Hematopoietic multipotent progenitor cell (in vitro differentiated cells): ENCODE data around the gene SPATA3. TPM values are rescaled to one million over a fixed set of nuclear protein-coding genes. Genes with fewer than 3 reads are reported as not detected.

ENCODE experiments used
- DNase-seq, 3 donors: peaks; one replicate each; pipeline ENCODE4 v3.0.0-alpha.2; 2011 to 2015; ENCODE audit warnings: low read depth in 2 of 3, low spot score in 2 of 3
- total RNA-seq: library from RNA; depleted of rRNA; stranded (reverse); fragments of >200 nt; gene quantifications from one replicate; pipeline ENCODE4 v1.2.3, GENCODE V29; 2012

Gene SPATA3
- not detected for total RNA-seq

DNA sequence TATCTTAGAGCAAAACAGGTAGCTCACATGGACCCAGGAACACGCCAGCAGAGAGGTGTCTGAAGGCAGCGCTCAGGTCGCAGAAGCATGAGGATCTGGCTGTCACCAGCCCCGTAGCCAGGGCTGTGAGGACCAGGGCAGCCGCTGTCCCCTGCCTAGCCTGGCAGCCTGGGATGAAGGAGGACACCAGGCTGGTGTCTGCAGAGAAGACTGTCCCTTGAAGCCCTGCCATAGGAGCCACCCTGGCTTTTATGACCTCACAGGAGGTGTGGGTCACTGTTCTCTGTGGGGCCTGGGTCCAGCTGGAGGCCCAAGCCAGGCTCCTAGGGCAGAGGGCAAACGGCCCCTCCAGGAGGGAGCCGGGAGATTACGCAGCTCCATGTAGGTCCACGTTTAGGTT lies at the start of gene SPATA3:
Gene SPATA3 (plus strand): TSS at position 301 of the 400 bp plus-strand sequence. CDS start 113 bp downstream, outside the sequence.
- no peak for DNase-seq

DNA sequence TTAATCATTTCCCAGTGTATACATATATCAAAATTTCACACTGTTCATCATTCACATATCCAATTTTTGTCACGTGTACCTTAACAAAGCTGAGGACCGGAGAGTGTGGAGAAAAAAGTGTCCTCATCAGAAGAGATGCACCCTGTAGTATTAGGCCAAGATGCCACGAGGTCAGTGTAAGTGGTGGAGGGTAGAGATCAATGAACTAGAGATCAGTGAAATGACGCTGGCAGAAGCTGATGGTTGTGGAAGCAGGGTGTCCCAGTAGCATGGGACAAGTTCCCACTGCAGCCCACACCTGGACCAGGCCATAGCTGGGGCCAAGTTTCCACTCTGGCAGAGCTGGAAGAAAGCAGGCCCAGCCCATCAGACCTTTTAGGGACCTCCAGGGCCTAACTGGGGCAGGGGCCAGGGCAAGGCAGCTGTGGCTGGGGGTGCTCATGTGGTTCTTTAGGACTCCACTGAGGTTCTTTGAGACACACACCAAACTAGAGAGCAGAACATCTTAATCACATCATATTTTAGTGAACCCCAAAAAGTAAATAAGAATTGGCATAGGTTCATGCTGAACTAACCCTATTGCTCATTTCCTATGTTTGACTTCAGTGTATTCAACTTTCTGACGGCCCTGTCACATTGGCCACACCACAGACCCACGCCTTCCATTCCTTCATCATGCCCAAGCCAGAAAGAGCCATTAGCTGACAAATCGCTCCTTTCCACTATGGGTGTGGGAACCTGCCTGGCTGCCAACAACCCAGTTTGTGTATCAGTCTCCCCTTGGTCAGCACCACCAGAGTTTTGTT lies 49.3 kb upstream of the SPATA3 start:
- DNase-seq = no peak

DNA sequence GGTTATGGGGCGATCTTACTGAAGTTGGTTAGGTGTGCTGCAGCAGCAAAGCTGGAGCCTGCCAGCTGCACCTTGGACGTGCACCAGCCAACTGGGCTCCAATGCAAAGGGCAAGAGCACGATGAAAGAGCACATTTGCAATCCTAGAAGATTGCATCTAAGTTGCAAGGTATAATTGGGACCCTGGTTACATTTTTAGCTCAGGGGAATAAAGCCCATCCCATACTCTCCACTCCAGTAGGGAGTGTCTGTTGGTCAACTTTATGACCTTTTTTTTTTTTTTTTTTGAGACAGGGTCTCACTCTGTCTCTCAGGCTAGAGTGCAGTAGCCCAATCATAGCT lies 48.7 kb upstream of the SPATA3 start:
- DNase-seq = no peak

DNA sequence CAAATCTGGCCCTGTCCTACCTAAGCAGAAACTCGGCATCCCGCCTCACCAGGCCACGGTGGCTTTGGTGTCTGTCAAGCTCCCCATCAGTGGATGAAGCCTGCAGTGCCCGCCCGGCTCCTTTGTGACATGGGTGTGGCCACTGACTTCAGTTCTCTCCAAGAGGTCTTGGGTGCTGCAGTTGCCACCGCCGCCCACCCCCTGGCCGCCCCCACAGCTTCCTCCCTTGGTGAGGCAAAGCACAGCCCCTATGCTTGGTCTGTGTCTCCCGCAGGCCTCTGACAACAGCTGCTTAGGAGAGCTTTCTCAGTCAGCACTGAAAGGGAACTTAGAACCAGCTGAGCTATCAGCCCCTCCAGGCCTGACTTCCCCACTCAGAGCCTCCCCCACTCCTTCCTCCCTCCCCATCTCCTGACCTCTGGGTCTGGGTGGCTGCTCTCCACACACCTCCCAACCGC lies 48.0 kb upstream of the SPATA3 start:
- peak in 2 of 3 donors; percentile 35 to 69 for DNase-seq

DNA sequence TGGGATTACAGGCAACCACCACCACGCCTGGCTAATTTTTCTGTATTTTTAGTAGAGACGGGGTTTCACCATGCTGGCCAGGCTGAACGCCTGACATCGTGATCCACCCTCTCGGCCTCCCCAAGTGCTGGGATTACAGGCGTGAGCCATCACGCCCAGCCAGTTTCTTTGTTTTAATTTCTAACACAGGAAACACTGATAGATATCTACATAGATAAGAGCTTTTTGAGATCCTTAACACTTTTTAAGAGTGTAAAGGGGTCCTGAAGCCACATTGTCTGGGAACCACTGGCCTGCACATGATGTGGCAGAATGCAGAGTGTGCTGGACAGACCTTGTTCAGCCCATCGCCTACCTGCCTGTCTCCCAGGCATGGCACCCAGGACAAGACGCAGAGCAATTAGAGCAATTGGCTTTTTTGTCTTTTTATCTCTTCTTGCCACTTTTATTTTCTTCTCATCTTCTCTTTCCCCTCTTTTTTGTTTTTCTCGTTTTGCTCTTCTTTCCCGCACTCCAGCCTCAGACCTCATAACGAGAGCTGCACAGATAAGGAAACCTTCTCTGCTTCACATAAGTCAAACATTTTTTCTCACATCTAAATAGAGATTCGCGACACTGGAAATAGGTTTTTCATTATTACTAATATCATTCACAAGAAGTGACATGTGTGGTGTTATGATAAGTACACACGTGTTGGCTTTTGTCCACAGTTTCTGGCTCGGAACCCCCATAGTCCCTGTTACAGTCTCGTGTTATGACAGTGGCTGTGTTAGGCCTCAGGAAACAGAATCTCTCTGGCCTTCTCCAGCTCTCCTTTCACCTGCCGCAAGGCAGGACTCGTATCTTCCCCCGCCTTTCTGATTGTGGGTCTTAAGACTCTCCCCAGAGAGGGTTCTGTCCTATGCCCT lies 45.7 kb upstream of the SPATA3 start:
- no peak for DNase-seq

DNA sequence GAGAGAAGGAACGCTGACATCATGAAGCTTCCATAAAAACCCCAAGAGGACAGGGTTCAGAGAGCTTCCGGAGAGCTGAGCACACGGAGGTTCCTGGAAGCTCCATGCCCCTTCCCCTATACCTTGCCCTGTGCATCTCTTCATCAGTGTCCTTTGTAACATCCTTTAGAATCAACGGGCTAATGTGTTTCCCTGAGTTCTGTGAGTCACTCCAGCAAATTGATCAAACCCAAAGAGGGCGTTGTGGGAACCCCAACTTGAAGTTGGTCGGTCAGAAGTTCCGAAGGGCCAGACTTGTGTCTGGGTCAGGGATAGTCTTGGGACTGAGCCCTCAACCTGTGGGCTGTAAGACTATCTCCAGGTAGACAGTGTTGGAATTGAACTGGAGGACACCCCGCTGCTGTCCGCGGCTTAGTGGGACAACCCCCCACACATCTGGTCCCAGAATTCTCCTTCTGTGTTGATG lies 45.0 kb upstream of the SPATA3 start:
- no peak for DNase-seq

DNA sequence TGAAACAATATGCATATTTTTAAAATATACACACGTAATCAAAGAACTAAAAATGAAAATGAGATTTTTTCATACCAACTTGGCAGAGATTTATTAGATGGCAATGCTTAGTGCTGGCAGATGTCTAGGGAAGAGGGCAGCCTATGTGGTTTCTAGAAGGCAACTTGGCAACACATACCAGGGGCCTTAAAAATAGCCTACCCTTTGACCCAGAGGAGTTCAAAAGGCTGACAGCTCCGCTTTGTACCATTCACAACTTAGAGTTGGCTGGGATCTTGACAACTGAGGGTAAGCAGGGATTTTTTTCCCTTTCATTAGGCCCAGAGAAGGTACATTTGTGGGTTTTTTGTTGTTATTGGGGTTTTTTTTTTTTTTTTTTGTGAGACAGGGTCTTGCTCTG lies 44.5 kb upstream of the SPATA3 start:
- DNase-seq = no peak

DNA sequence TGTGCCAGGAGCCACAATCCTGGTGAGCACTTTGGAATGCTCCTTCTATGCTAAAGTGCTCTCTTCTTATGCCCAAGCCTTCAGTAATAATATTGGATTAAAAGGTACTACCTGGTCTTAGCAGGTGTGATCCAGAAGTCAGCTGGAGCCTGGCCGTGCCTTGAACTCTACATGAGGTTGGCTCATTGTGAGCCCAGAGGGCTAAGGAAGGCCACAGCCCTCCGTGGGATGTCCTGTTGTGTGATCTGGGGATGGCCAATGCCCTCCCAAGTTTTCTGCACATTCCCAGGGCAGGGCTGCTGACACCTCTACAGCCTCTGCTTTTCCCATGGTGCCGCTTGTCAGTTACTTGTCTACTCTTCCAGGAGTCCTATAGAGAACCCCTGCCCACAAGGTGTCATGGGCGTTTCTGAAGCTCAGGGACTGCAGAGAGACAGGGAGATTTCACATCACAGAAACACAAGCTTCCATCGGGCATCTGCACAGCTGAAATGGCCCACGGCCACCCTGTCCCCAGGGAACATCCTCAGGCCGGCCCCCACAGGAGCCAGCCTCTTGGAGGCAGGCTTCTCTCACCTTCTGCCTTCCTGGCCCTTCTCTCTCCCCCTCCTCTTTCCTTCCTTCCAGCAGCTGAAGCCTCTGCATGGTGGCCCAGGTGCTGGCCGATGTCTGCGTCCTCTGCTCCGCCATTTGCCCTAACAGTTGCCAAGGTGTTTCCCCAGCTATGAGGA lies 43.5 kb upstream of the SPATA3 start:
- no peak for DNase-seq

DNA sequence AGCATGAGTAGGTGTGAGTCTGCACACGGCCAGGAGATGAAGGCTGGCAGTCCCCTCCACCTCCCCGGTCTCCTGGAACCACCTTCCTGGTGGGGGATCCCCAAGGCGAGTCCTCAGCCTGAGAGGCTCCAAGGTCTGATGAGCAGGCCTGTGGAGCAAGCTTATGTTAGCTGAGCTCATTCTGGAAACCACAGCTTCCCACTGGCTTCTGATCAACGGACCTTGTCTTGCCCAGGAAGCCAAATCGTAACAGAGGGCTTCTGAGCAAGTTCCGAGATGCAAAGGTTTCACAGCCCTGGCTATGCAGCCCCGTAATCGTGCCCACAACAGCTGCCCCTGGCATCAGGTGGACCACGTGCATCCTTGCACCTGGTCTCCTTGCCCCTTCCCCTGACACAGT lies 42.1 kb upstream of the SPATA3 start:
- peak in 1 of 3 donors; percentile 54 for DNase-seq

DNA sequence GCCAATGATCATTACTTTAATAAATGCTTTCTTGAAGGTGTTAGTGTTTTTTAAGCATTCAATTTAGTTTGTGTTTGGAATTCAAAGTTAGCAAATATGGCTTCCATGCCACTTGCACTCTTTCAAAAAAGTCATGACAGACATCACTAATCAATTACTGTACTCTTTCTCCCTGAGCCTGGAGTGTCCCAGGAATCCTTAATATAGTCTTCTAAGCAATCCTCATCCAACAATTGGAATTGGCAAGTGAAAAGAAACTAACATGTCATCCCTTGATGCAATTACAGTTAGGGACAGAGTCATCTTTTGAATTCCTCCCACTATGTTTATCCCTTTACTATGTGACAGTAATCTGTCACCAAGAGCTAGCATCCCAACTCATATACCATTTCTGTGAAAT lies 41.2 kb upstream of the SPATA3 start:
- DNase-seq = no peak

DNA sequence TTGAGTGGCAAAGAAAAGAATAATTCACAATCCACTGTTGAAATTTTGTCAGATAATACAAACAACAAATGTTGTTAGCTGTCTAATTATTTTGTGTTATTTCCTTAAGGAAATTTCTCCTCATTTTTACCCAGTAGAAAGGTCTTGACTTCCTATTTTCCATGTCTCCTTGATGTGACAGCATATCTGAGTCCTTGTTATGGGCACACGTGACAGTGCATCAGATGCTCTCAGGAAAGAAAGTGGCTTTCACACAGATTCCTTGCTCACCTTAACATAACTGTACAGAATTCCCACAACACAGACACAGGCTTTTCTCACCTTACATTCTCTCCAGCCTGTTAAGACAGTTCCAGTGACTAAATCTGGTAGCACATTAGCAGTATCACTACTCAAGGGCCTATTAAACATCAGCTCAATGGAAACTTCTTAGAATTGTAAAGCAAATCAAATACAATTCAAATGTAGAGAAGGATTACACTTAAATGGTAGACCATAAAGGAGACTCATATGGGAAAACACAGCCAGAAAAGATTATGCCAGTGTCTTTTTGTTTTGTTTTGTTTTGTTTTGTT lies 40.7 kb upstream of the SPATA3 start:
- no peak for DNase-seq

DNA sequence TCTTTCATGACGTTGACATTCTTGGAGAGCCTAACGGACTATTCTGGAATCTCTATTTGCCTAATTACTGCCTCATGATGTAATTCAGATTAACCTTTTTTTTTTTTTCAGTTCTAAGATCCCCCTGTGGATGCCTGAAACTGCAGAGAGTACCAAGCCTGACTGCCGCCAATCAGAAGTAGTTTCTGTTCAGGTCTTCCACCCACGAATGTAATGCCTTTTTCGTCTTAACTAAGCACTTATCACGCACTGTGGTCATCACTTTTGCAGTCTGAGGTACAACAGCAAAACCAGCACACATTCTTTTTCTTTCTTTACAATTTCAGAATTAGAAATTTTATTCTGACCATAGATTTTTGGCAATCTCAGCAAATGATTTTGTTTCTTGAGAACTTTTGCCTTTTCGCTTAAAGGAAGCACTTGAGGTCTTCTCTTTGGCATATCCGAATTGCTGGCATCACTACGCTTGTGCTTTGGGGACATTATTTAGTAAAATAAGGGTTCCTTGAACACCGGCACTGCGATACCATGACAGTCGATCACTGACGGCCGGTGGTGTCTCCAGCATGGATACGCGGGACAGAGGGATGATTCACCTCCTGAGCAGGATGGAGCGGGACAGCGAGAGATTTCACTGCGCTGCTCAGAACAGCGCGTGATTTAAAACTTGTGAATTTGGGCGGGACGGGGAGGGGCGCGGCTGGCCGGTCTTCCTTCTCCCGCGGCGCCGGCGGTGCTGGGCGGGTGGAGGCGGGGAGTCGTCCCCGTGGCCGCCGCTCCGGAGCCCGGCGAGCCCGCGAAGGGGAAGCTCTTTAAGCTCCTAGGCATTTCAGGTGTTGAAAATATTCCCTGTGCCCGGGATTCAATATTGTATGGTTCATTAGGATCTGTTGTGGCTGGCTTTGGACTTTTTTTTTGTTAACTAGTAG lies 38.8 kb upstream of the SPATA3 start:
- no peak for DNase-seq

DNA sequence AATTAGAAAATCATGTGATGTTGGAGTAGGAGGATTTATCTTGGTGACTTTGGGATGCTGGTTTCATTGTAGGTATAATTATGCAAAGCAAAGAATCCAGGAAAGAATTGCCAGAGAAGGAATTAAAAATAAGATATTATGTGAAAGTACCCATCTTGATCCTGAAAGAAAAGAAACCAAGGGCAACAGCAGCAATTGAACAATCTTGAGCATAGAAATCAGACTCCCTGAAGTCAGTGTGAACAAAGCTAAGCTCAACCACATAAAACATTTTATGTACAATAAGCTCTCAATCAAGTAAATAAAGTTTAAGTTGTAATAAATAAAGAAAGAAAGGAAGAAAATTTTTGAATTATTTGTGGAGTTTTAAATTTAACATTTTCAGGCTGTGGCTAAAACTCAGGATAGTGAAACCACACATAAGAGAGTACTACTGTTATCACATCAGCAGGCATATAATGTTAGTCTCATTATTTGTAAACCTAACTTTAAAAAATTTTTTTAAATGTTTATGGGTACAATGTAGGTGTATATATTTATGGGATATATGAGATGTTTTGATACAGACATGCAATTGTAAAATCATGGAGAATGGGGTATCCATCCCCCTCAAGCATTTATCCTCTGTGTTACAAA lies 38.0 kb upstream of the SPATA3 start:
- no peak for DNase-seq

DNA sequence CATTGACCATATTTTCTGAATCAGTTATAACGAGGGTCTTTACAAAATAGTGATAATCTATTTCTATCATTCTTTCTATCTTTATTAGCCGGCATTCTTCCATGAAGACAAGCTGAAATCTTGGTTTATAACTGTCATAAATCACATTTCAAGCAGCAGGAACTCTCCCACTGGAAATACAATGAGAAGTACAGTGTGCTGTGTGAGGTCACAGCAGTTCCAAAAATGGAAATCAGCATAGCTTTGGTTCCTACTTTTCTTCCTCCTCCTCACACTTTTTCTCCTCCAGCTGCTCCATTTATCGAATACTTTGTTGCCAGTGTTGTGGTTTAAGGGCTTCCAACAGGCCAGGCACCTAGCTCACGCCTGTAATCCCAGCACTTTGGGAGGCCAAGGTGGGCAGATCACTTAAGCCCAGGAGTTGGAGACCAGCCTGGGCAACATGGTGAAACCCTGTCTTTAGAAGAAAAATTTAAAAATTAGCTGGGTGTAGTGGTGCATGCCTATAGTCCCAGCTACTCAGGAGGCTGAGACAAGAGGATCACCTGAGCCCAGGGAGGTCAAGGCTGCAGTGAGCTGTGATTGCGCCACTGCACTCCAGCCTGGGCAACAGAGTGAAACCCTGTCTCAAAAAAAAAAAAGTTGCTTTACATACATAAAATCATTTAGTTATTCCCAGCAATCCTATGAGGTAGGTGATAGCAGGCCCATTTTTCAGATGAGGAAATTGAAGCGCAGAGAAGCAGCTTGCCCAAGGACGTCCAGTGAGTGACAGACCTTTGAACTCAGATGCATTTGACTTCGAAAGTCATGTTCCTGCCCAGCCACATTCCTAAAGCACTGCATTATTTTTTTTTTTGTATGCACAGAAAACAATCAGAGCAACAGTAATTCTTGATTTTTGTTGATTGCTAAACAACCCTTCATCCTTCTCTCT lies 36.8 kb upstream of the SPATA3 start:
- DNase-seq = no peak

DNA sequence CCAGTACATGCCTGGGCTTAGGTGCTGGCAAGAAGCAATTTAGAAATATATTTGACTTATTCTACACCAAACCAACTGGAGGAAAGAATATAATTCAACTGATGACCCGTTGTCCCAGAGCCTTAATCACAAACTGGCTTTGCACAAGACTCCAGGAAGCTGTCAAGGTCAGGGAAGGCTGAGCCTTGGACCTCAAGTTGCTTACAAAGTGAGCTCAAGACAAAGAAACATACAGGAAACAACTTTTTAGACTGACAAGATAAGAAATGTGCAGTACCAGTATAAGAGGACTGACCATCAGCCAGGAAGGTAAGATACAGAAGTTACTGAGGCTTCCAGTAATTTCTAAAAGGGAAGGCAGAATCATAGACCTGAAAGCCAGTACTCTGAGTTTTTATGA lies 35.9 kb upstream of the SPATA3 start:
- DNase-seq = no peak

DNA sequence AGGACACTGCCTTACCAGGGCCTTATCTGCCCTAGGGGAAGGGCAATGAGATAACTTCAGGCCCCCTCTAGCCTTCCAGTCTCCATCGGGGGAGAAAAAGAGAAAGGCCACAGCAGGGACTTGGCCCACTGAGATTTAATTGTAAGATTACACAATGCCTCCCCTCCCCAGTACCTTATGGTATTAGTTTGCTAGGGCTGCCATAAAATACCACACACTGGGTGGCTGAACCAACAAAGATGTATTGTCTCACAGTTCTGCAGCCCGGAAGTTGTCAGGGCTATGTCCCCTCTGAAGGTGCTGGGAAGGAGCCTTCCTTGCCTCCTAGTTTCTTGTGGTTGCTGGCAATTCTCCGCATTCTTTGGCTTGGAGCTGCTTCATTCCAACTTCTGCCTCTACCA lies 34.8 kb upstream of the SPATA3 start:
- no peak for DNase-seq

DNA sequence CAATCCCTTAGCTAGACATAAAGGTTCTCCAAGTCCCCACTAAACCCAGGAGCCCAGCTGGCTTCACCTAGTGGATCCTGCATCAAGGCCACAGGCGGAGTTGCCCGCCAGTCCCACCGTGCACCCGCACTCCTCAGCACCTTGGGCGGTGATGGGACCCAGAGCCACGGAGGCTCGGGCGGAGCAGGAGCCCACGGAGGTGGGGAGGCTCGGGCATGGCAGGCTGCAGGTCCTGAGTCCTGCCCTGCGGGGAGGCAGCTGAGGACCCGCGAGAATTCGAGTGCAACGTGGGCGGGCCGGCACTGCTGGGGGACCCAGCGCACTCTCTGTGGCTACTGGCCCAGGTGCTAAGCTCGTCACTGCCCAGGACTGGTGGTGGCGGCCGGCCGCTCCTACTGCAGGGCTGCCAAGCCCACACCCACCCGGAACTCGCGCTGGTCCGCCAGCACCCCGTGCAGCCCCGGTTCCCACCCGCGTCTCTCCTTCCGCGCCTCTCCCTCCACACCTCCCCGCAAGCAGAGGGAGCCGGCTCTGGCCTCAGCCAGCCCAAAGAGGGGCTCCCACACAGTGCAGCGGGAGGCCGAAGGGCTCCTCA lies 31.7 kb upstream of the SPATA3 start:
- DNase-seq = no peak

DNA sequence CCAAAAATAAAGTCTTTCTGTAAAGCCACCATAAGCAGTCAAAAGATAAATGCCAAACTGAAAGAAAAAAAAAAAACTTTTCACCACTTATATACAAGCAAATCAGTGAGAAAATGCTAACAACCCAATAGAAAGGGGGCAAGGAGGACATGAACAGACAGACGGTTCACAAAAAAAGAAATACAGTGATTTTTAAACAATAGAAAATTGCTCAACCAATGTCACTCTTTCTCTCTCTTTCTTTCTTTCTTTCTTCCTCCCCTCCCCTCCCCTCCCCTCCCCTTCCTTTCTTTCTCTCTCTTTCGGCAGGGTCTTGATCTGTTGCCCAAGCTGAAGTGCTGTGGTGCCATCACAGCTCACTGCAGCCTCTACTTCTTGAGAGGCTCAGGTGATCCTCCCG lies 28.8 kb upstream of the SPATA3 start:
- DNase-seq = no peak
